GM18519 (cell line): Measurements from ENCODE around the gene MIOS.

Source experiments
- ATAC-seq: cut with Tn5 transposase; IDR thresholded peaks from one replicate; pipeline ENCODE4 v1.9.1; 2021; ENCODE audit warnings: mild to moderate bottlenecking, moderate library complexity; ENCODE audit not compliant: unreplicated experiment, low FRiP score

The MIOS gene

GRCh38 chr7:7581531-7582179 is 15.0 kb downstream of the MIOS start:
- ATAC-seq = no peak

GRCh38 chr7:7582596-7582995 is 15.9 kb downstream of the MIOS start:
- no peak for ATAC-seq

- no peak for ATAC-seq
These were observed 17.0 kb downstream of the MIOS start for GRCh38 chr7:7583731-7584130.

- ATAC-seq = no peak
These were observed 18.0 kb downstream of the MIOS start for GRCh38 chr7:7584653-7585052.

- no peak for ATAC-seq
These were observed 18.7 kb downstream of the MIOS start for GRCh38 chr7:7585241-7585928.

- ATAC-seq = no peak
These were observed 28.8 kb downstream of the MIOS start for GRCh38 chr7:7595451-7595850.

- no peak for ATAC-seq
These were observed 29.5 kb downstream of the MIOS start for GRCh38 chr7:7596176-7596575.

GRCh38 chr7:7607010-7607409 is 40.3 kb downstream of the MIOS start:
- ATAC-seq = no peak

- no peak for ATAC-seq
These were observed 42.6 kb downstream of the MIOS start for GRCh38 chr7:7609330-7609729.

GRCh38 chr7:7612519-7612918 is 45.8 kb downstream of the MIOS start:
- ATAC-seq = no peak

- no peak for ATAC-seq
These were observed 46.5 kb downstream of the MIOS start for GRCh38 chr7:7613210-7613609.

GRCh38 chr7:7614018-7614741 is 47.5 kb downstream of the MIOS start:
- ATAC-seq = no peak

GRCh38 chr7:7617550-7617949 is 50.9 kb downstream of the MIOS start:
- ATAC-seq = no peak

- ATAC-seq = no peak
These were observed 51.7 kb downstream of the MIOS start for GRCh38 chr7:7618410-7618809.

- no peak for ATAC-seq
These were observed 53.6 kb downstream of the MIOS start for GRCh38 chr7:7620236-7620635.

- ATAC-seq = no peak
These were observed 54.0 kb downstream of the MIOS start for GRCh38 chr7:7620644-7621210.

- ATAC-seq = no peak
These were observed 61.8 kb downstream of the MIOS start for GRCh38 chr7:7628476-7628875.

GRCh38 chr7:7630626-7631329 is 64.1 kb downstream of the MIOS start:
- ATAC-seq = no peak

GRCh38 chr7:7639421-7639820 is 72.7 kb downstream of the MIOS start:
- no peak for ATAC-seq

- ATAC-seq = no peak
These were observed 73.2 kb downstream of the MIOS start for GRCh38 chr7:7639847-7640220.
